Measurements from ENCODE around the gene PRKCA. TPM values are rescaled to one million over a fixed set of nuclear protein-coding genes. Genes with fewer than 3 reads are reported as not detected.
"Not testable (repeated sequence)": the region's sequence is repeated elsewhere in the genome, so short reads cannot be mapped to it uniquely, and the experiment has no call there.

The PRKCA gene
- total and polyA plus RNA-seq, 9 of the 15 experiments (the other 6 are each of a cell fraction or from before 2014, with no cell fraction given): 3.2 to 33.0 (median 17.8) TPM

- intact Hi-C loops (cut with micrococcal nuclease); DNase-seq (ENCODE audit: extremely low read depth in 1 of 4, low spot score in 3 of 4); in situ Hi-C loops (cut with MboI); H3K4me1 ChIP-seq (replicated peaks in 1 of 2; ENCODE audit: control insufficient read depth in 2 of 2, insufficient read depth in 2 of 2, low read length in 2 of 2); H2AFZ ChIP-seq (ENCODE audit: low read depth, low read length); H3K36me3 ChIP-seq (ENCODE audit: control insufficient read depth, insufficient read depth, low read length); H3K27me3 ChIP-seq (ENCODE audit: control insufficient read depth in 2 of 2, insufficient read depth in 2 of 2, low read length in 2 of 2); H4K20me1 ChIP-seq (replicated peaks; ENCODE audit: control insufficient read depth, insufficient read depth, low read length); H3K27ac ChIP-seq (ENCODE audit: extremely low read depth, low read depth, low read length); BruUV-seq (replicated peaks); H3K4me2 ChIP-seq (ENCODE audit: insufficient read depth, low read length); ATAC-seq; H3K79me2 ChIP-seq (ENCODE audit: control insufficient read depth, insufficient read depth, low read length); CTCF ChIA-PET (ENCODE audit: low intra/inter-chr PET ratio); H3K9me3 ChIP-seq (replicated peaks; ENCODE audit: control insufficient read depth, insufficient read depth, low read depth, low read length); H3K9me1 ChIP-seq (ENCODE audit: control insufficient read depth, insufficient read depth, low read length); H3K9ac ChIP-seq (ENCODE audit: insufficient read depth in 1 of 2, low read depth in 2 of 2, low read length in 2 of 2); H3K4me3 ChIP-seq: not testable (repeated sequence)
- FAIRE-seq: peak; percentile 11
- POLR2A ChIA-PET: interaction anchor here (0.5 kb wide), 1 partner anchor 57 kb away, joined by 3 read pairs; no protein-coding TSS in a partner anchor
- 75% methylated on average over 2 of the region's 2 CpGs for WGBS (ENCODE audit: insufficient coverage, low coverage, missing lambda C conversion rate)
- TF ChIP-seq POLR2A (conservative IDR thresholded peaks at IDR 0.05) (0 out of 2 replicates have a peak, but pooled peaks have one; percentile 29), ZNF146 (CRISPR knock-in tag; IDR thresholded peaks at IDR 0.05; ENCODE audit: unreplicated experiment) (peak; percentile 66)
Measured at GRCh38 chr17:66479230-66479889, 176.9 kb downstream of the PRKCA start.

- Histone ChIP-seq H3K79me2 (ENCODE audit: control insufficient read depth, insufficient read depth, low read length) (no peaks in the 10 kb centered on the region; the same call in 1 of the 3 replicates), H3K4me1 (replicated peaks in 1 of 2; ENCODE audit: control insufficient read depth in 2 of 2, insufficient read depth in 2 of 2, low read length in 2 of 2) (peaks cover under 1 to 5% of the 10 kb centered on the region in 2 experiments; a peak in 2 of 5 replicates), H3K36me3 (ENCODE audit: control insufficient read depth, insufficient read depth, low read length) (no peaks in the 10 kb centered on the region), H3K27ac (ENCODE audit: extremely low read depth, low read depth, low read length) (no peak overlapping the region), H3K9me3 (replicated peaks; ENCODE audit: control insufficient read depth, insufficient read depth, low read depth, low read length) (no peaks in the 10 kb centered on the region), H4K20me1 (replicated peaks; ENCODE audit: control insufficient read depth, insufficient read depth, low read length) (no peaks in the 10 kb centered on the region), H3K9me1 (ENCODE audit: control insufficient read depth, insufficient read depth, low read length) (no peaks in the 10 kb centered on the region), H3K4me3 (no peak overlapping the region), H3K4me2 (ENCODE audit: insufficient read depth, low read length) (no peak overlapping the region), H3K27me3 (ENCODE audit: control insufficient read depth in 2 of 2, insufficient read depth in 2 of 2, low read length in 2 of 2) (no peaks in the 10 kb centered on the region), H3K9ac (ENCODE audit: insufficient read depth in 1 of 2, low read depth in 2 of 2, low read length in 2 of 2) (no peak overlapping the region), H2AFZ (ENCODE audit: low read depth, low read length) (no peak overlapping the region)
- 86% methylated on average over 5 of the region's 5 CpGs for WGBS (ENCODE audit: insufficient coverage, low coverage, missing lambda C conversion rate)
- TF ChIP-seq HEY1 (CRISPR knock-in tag; IDR thresholded peaks at IDR 0.05; ENCODE audit: borderline replicate concordance): no peak
- TF ChIP-seq TAL1 (IDR thresholded peaks at IDR 0.05): no peak
- no peak for TF ChIP-seq POLR3G (IDR thresholded peaks at IDR 0.05; ENCODE audit: extremely low read depth, insufficient read length, insufficient replicate concordance)
- FAIRE-seq: no peak
- CTCF ChIA-PET (ENCODE audit: low intra/inter-chr PET ratio): no interaction called here
- DNase-seq (ENCODE audit: extremely low read depth in 1 of 4, low spot score in 3 of 4): no peak
- in situ Hi-C loops (cut with MboI) (no loop called here), intact Hi-C loops (cut with micrococcal nuclease) (no loop called here)
- ATAC-seq: no peak
- POLR2A ChIA-PET: no interaction called here
- BruUV-seq (replicated peaks): no TSS peak
Measured at GRCh38 chr17:66480243-66480642, 177.8 kb downstream of the PRKCA start.

Data from K562 (cell line).